Activated CD8-positive, alpha-beta memory T cell treated with anti-CD3 and anti-CD28 coated beads for 1 hour (primary cell): ENCODE data around the gene PHTF2.

Experiments used
- DNase-seq, 2 donors: peaks; one replicate each; pipeline ENCODE4 v3.0.0-alpha.2; 2020; ENCODE audit warnings: low read depth in 1 of 2; ENCODE audit errors: extremely low read depth in 1 of 2

The PHTF2 gene

DNA sequence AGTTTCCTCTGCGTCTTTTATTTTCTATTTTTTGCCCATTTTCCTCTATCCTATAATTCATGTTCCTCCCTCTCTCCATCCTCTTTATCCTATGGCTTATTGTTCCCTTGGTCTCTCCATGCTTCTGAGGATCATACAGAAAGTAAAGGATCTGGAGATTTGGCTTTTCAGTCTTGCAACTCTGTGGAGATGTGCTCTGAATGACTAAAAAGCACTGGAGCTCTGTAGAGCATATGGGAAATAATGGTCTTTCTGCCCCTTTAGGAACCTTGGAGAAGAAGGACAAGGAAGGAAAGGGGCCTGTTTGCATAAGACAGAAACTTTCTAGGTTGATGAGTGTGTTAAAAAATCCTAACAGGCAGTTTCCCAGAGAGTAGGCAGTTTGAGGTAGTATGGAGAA, 120.1 kb downstream of the PHTF2 start:
- DNase-seq: no peak

DNA sequence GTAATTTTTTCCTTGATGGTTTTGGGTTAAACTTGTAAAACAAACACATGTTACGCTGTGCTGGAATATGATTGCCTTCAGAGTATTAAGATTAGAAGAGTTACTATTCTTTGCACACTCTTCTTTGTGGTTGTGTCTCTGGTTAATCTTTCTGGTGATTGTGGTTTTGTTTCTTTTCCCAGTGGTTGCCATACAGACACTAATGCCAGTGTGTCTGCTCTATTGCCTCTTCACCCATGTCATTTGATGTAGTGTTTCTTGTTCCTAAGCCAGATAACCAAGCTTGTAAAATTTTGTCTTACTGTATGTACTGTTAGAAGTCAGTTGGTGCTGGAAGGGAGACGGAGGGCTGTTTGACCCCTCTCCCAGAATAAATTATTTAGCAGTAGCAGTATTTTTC, 124.8 kb downstream of the PHTF2 start:
- DNase-seq: no peak

DNA sequence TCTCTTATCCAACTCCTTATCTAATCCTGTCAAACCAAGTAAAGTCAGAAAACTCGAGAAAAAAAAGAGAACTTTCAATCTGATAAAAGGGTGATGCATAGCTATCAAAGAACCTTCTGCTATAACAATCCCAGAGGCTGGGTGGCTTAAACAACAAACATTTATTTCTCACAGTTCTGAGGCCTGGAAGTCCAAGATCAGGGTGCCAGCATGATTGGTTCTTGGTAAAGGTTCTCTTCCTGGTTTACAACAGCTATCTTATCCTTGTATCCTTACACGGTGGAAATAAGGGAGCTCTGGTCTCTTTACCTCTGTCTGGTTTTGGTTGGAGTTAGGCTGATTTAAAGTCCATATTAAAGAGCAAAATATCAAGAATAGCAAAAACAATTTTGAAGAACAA, 131.9 kb downstream of the PHTF2 start:
- no peak for DNase-seq

DNA sequence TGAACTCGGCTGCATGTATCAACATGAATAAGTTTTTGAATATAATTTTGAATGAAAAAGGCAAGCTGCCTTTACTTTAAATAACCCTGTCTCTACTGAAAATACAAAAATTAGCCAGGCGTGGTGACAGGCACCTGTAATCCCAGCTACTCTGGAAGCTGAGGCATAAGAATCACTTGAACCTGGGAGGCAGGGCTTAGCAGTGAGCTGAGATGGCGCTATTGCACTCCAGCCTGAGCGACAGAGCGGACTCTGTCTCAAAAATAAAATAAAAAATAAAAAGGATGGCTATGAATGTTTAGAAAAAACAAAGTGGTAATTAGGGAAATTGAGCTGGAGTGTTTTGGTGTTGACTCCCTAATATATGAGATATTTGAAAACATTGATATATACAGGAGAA, 133.3 kb downstream of the PHTF2 start:
- no peak for DNase-seq

DNA sequence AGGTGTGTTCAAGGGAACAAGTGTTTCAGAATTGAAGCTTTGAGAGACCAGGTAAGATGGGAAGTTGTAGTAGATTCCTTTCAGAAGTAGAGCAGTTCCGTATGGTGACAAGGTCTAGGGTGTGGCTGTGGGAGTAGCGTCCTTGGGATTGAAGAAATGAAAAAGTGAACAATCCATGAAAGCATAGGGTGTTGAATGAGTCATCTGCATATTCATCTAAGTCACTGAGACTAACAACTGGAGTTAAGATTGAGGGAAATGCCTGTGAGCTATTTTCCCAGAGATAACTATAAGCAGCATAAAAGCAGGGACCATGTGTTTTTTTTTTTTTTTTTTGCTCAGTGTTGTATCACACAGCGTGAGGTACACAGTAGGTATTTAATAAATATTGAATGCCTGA, 134.8 kb downstream of the PHTF2 start:
- no peak for DNase-seq

DNA sequence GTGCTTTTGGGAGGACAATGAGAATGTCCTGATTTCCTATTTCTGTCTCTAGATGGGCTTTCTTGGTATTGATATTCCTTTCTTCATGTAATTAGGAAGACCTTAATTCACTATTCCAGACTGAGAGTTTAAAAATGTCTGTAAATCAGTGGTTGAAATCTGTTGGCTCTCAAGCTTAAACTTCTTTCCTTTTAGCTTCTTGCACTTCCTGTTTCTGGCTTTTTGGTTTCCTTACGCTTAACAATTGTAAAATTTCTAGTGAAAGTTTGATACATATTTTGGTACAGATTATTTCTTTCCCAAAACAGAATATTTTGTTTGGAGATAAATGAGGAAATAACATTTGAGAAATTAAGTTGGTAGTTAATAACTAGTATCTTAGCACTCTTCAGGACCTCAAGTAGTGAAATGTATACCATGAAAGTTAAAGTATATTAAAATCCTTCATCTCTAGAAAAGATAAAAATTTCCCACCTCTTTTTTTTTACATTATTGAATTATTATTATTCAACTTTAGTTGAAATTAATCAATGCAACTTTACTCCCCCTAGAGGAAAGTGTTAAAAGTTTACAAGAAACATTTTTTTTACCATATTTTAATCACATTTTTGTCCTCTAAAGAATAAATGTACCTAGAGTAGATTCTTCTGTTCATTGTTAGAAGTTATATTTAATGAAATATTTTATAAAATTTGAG, 137.2 kb downstream of the PHTF2 start:
- no peak for DNase-seq

DNA sequence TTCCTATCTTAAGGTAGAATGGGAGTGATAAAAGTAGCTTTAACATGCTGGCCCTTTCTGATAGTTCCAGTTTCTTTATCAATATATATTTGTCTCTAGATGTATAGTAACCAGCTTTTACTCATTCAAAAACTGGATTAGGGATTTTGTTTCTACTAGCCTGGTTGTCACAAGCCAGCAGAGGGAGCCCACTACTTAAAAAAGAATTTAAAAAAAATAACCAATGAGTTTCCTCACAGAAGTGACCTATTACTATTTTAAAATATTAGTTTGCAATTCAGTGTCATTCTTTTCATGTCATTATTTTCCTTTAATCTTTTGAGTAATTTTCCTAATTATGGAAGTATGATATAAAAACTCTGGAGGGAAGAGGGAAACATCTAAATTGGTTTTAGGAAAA, 142.1 kb downstream of the PHTF2 start:
- DNase-seq: no peak

DNA sequence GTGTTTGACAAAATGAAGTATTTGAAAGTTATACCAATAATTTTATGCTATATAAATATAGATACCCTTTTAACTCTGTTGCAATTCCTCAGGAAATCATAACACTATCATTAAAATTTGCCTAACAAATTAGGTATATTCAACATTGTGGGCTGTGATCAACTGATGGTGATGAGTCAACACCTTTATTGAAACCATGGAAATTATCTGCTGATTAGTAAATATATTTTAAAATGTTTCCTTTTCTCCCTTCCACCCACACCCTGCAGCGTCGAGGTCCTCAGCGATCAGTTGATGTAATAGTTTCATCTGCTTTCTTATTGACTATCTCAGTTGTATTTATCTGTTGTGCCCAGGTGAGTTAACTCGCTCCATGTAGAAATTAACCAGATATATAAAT, 143.9 kb downstream of the PHTF2 start:
- no peak for DNase-seq

DNA sequence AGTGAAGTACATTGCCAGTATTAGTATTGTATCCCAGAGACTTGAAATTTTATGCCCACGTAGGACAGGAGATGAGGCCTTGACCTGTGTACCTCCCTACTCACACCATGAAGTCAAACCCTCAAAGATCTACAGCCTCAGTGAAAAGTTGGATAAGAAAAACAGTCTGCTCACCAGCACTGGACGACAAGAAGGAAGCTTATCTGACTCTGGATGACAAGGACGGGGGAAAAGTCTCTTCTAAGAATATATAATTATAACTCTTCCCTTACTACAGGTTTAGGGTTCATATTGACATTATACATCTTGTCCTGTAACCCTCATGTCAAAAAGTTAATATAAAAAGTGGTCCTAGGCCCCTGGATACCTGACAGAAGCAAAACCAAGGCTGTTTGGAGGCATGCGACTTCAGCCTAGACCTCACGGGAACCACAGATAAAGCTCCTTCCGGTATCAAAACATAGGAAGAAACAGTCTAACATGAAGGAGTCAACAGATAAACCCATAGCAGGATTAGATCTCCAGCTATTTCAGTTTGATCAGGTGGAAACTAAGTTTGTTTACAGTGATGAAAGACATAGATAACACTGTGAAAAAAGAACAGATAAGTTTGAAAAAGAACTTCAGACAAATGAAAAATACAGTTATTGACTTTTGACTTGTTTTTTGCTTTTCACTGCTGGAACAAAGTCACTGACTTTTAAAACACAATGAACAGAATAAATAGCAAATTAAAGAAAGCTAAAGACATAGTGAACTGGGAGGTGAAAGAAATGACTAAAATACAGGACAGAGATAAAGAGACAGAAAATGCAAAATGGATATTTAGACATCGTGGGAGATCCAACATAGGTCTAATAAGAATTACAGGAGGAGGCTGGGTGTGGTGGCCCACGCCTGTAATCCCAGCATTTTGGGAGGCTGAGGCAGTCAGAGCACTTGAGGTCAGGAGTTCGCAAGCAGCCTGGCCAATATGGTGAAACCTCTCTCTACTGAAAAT, 145.9 kb downstream of the PHTF2 start:
- DNase-seq: no peak

DNA sequence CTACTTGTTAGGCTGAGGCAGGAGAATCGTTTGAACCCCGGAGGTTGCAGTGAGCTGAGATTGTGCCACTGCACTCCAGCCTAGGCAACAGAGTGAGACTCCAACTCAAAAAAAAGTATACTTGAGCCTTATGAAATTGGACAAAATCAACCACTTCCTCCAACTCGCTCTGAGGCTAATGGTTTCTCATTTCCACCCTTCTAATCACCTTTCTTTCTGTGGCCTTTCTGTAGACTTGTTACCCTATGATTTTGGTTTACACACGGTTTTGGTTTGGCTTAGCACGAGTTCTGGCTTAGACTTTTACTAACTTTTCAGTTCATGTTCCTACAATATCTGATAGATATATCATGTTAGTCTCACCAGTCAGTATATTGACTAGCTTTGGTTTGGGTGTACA, 152.0 kb downstream of the PHTF2 start:
- no peak for DNase-seq

DNA sequence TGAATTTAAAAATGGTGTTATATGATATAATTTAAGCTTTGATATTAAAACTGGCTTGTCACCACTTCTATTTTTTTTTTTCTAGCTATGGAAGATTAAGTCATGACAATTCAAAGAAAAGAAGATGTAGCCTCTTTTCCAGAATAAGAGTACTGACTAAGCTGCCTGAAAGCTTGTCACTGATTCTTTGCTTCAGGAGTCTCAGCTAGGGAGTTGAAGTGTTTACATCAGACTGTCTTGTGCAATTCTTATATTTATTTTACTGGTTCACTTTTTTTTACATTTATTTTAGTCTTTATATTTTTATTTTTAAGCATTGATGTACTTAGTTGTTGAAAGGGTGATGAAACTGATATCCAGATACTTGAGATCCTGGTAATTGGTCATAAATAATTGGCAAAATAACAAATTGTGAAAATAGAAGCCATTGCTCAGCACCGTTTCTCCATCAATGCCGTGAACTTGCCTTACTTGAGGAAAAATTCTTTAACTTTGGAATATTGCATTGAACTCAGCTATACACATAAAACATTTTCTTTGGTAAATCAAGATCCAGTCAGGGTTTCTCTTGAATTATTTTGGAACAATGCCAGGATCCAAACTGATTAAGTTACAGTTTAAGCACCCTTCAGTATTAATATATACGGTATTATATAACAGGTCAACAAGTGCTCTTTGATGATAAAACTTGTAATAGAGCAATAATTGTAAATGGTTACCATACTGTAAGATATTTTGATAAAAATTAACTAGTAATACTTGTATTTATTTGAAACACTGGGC, 156.4 kb downstream of the PHTF2 start:
- DNase-seq: no peak

DNA sequence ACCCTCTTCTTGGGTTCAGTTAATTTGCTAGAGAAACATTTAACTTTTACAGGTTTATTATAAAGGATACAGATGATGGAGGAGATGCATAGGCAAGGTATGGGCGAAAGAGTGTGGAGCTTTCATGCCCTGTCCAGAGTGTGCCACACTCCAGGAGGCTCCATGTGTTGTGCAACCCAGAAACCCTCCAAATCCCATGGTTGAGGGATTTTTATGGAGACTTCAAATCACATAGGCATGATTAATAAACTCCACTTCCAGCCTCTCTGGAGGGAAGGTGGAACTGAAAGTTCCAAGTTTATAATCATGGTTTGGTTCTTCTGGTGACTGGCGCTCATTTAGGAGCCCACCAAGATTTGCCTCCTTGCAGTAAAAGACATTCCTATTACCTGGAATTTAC, 159.9 kb downstream of the PHTF2 start:
- DNase-seq: no peak

DNA sequence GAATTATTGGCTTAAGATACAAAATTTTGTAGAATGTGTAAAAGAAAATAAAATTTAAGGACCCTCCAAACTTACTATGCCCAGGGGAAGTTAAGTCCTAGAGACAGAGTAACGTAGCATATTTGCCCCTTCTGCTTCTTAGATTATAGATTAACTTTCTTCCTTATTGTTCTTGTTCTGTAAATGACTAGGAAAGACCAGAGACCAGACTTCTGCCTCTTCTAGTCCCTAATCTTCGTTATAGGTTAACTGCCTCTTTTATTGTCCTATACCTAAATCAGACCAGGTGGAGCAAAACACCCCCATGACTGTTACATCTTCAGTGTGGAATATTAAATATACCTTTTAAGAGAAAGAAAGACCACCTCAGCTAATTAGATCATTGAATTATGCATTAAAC, 160.5 kb downstream of the PHTF2 start:
- DNase-seq: no peak

DNA sequence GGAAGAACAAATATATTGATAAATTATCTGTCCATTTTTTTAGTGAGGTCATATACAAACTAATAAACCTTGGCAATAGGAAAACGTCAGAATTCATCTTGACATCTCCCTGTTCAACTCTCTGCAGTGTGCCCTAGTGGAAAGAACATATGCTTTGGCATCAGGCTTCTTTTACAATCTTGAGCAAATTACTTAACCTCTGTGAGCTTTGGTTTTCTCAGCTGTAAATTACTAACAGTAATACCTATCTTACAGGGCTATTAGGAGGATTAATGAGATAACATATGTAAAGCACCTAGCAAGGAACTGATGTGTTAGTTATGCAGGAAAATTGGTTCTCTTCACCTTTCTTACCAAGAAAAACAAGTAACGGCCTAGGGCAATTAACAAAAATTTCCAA, 161.8 kb downstream of the PHTF2 start:
- DNase-seq: no peak

DNA sequence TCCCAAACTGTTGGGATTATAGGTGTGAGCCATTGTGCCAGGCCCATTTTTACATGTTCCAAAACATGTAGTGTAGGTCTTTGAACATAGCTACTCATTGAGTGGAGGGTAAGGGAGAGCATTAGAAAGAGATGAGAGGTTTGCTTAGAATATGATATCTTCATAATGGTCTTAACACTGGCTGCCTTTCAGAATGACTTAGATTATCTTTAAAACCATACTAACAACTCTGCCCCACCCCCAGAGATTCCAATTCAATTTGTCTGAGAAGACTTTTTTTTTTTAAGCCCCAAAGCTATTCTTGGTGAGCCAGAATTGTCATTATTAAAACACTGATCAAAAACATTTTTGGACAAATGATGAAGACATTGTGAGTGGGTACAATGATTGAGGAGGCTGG, 168.9 kb downstream of the PHTF2 start:
- no peak for DNase-seq

DNA sequence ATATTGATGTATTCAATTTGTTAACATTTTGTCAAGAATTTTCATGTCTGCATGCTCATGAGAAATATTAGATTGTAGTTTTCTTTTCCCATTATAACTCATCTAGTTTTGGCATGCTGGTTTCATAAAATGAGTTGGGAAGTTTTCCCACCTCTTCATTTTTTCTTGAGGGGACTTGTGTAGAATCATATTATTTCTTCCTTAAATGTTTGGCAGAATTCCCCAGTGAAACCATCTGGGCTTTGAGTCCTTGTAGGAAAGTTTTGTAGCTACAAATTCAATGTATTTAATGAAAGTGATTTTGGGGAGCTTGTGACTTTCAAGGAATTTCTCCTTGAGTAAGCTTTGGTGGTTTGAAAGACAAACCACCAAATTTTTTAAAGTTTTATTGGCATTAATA, 173.2 kb downstream of the PHTF2 start:
- no peak for DNase-seq

DNA sequence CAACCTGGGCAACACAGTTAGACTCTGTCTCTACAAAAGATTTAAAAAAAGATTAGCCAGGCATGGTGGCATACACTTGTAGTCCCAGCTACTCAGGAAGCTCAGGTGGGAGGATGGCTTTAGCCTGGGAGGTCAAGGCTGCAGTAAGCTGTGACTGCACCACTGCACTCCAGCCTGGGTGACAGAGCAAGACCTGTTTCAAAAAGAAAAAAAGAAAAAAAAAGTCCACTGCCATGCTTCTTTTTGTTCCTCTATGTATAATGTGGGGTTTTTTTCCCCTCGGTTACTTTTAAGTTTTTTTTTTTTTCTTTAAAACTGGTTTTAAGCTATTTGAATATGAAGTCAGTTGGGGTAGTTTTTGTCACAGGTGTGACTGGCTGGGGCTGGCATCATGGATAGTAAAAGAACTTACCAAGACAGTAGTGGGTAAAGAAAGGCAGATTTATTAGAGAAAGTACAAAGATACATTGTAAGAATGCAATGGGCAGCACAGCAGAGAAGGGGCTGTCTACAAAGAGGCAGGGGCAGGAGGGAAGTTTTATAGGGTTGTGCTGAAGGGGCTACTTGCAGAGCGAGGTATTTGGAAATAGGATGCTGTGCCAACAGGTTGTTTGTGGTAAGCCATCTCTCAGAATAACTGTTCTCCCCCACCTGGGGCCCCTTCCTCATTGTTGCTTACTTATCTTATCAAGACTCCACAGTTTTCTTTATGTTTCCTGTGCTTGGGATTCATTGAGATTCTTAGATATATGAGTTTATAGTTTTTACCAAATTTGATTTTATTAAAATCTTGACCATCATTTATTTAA, 177.3 kb downstream of the PHTF2 start:
- no peak for DNase-seq

DNA sequence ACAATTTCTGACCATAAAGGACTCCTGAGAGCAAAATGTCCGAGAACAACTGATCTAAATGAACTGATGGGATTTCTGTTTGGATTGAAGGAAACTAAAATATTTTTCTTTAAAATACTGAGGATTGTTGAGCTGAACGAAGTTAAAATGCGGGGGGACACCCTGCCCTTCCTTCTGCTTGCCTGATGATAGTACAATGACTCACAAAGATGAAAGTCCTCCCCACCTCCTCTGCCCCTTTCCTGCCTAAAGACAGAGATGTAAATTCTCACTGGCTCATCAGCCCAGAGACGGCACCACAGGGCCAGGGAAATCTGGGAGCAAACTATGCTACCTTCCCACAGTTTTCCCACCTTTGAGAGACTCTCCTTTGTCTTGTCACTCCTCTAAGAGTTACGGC, 180.6 kb downstream of the PHTF2 start:
- no peak for DNase-seq

DNA sequence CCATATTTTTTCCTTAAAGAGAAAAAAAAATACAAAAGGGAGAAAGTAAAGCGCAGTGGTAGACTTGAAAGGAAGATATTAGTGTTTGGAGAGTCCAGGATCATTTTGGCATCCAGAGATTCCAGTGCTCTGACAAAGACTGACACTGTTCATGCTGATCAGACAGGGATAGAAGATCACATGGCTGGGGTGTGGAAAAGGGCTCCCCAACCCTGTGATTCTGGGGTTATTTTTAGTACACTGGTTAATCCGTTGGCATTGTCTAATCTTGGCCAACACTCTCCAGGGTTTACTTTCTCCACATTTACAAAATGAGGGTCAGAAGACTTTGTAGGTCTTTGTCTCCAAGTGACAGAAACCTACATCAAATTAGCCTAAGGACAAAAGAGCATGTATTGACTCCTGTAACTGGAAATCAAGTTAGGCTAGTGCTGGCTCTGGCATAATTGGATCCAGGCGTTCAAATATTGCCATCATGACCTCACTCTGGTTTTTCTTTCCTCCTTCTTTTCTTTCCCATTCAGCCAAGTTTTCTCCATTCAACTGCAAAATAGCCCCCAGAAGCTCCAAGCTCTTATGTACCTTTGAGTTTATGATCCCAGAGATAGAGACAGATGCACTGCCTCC, 181.6 kb downstream of the PHTF2 start:
- no peak for DNase-seq

DNA sequence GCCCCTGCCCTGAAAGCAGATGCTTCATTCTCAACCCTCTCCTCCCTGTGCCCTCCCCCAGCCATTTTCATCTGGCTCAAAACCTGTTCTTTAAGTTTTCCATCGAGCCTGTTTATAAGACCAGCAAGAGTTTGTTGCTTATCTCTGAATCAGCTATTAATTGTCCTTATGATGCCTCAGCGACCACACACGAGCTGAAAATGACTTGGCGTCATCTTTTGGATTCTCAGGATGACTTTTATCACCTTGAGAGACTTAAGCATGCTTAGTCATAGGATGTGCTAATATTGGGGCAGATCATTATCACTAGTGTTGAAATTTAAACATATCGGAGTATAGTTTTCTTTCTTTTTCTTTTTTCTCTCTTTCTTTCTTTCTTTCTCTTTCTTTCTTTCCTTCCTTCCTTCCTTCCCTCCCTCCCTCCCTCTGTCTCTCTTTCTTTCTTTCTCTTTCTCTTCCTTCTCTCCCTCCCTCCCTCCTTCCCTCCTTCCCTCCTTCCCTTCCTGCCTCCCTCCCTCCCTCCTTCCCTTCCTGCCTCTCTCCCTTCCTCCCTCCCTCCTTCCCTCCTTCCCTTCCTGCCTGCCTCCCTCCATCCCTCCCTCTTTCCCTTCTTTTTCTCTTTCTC, 184.5 kb downstream of the PHTF2 start:
- no peak for DNase-seq
